Lower leg skin (tissue), 4 donors: Measurements from ENCODE around the gene ZNF709. TPM values are rescaled to one million over a fixed set of nuclear protein-coding genes. Genes with fewer than 3 reads are reported as not detected.
A peak's percentile ranks its signal among the peaks of the same experiment; 100 is the strongest.
"Not testable (repeated sequence)": the region's sequence is repeated elsewhere in the genome, so short reads cannot be mapped to it uniquely, and the experiment has no call there.

Experiments
- DNase-seq, 2 donors: peaks; one replicate each; pipeline ENCODE4 v3.0.0-alpha.2; 2019; ENCODE audit warnings: low spot score in 2 of 2
- H3K4me3 ChIP-seq: fragments of 200-600 bp; sonication (generic); 2 replicates; pipeline ENCODE4 v1.5.1; 2017; ENCODE audit warnings: mild to moderate bottlenecking, low read depth; ENCODE audit not compliant: poor library complexity, severe bottlenecking
- CTCF ChIP-seq, 3 donors: fragments of 450-650 bp; IDR thresholded peaks; one replicate each; pipeline ENCODE4 v1.5.1; 2016; ENCODE audit warnings: antibody characterized with exemption in 3 of 3, mild to moderate bottlenecking in 3 of 3, moderate library complexity in 2 of 3
- POLR2A ChIP-seq, 2 donors: fragments of 450-650 bp; IDR thresholded peaks; one replicate each; pipeline ENCODE4 v1.6.1; 2016 to 2017; ENCODE audit warnings: antibody characterized with exemption in 2 of 2, mild to moderate bottlenecking in 1 of 2, moderate library complexity in 1 of 2
- WGBS, 2 donors: methylation state at CpG; one replicate each; pipeline ENCODE4 v1.1.5; 2018; 5-methylcytosine and 5-hydroxymethylcytosine counted together
- intact Hi-C: fragments of 100-400 bp; cut with DNase I; formaldehyde crosslinking; loops from one replicate; pipeline ENCODE4 v1.15.0; 2023; ENCODE audit warnings: low total_unique reads
- total RNA-seq, 4 donors: library from RNA; depleted of rRNA; stranded (reverse); fragments of >200 nt; gene quantifications; one replicate each; pipeline ENCODE4 v1.1.0, GENCODE V29; 2016

Gene ZNF709
- total RNA-seq, 4 donors from 2014 or later, result 1.7 to 3.1 (median 2.8) TPM

DNA sequence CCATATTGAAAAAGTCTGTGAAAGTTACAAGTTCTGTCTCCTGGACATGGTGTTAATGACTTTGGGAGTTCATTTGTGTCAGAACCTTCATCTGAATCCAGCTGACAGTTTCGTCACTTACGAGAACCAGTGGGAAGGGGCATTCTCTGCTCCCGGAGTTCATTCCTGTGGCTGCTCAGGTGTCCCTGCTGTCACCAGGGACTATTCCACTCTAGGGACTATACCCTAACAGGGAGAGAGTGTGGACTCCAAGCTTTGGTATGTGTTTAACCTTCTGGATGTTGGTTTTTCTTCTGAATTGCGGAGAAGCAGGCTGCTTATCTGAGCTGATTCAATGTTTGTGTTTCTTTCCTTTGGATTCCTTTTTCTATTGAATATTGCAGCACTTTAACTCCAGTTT lies 12.4 kb upstream of the ZNF709 start:
- intact Hi-C loops, result no loop called here
- no peak for TF ChIP-seq CTCF (IDR thresholded peaks at IDR 0.05)
- TF ChIP-seq POLR2A (IDR thresholded peaks at IDR 0.05), result no peak
- 94 to 97% methylated on average over 4 of the region's 4 CpGs for WGBS, 2 donors
- peak in 1 of 2 donors; percentile 54 for DNase-seq
- H3K4me3 ChIP-seq, result no peak overlapping the region

- 85 to 88% methylated on average over 6 of the region's 6 CpGs for whole genome bisulfite sequencing, 2 donors
- intact Hi-C loops, result no loop called here
- DNase-seq, result peak in 1 of 2 donors; percentile 43
- no peak for TF ChIP-seq POLR2A (IDR thresholded peaks at IDR 0.05)
- TF ChIP-seq CTCF (IDR thresholded peaks at IDR 0.05), result no peak
- H3K4me3 ChIP-seq, result no peak overlapping the region
Observed at GRCh38 chr19:12496480-12496879, 11.9 kb upstream of the ZNF709 start.

- H3K4me3 ChIP-seq, result peak overlapping the region; percentile 44
- DNase-seq, result peak; percentile 95 to 99
- intact Hi-C loops, result no loop called here
- WGBS, 2 donors, result 1 to 3% methylated on average over 39 of the region's 51 CpGs
- TF ChIP-seq POLR2A (IDR thresholded peaks at IDR 0.05), result no peak
- TF ChIP-seq CTCF (IDR thresholded peaks at IDR 0.05), result no peak
Observed at GRCh38 chr19:12495002-12495802, 10.6 kb upstream of the ZNF709 start.

DNA sequence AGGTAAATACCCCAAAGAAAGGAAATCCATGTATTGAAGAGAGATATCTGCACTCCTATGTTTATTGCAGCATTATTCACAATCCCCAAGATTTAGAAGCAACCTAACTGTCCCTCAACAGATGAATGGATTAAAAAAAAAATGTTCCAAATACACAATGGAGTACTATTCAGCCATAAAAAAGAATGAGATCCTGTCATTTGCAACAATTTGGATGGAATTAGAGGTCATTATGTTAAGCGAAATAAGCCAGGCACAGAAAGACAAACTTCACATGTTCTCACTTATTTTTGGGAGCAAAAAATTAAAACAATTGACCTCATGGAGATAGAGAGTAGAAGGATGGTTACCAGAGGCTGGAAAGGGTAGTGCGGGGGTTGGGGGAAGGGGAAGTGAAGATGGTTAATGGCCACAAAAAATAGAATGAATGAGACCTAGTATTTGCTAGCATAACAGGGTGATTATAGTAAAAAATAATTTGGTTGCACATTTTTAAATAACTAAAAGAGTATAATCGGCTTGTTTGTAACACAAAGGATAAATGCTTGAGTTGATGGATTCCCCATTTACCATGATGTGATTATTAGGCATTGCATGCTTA lies 9.7 kb upstream of the ZNF709 start:
- peak in 1 of 2 donors; percentile 15 for DNase-seq
- intact Hi-C loops, result no loop called here
- 94 to 97% methylated on average over 3 of the region's 3 CpGs for WGBS, 2 donors
- H3K4me3 ChIP-seq, result no peak overlapping the region
- TF ChIP-seq CTCF (IDR thresholded peaks at IDR 0.05) (no peak), POLR2A (IDR thresholded peaks at IDR 0.05) (no peak)

GRCh38 chr19:12486265-12486783 lies 1.7 kb upstream of the ZNF709 start:
- H3K4me3 ChIP-seq, DNase-seq, intact Hi-C loops: not testable (repeated sequence)
- WGBS, 2 donors, result 82 to 88% methylated on average over 1 of the region's 1 CpG

GRCh38 chr19:12485571-12485970 lies 955 bp upstream of the ZNF709 start:
- H3K4me3 ChIP-seq, result no peak overlapping the region

More at GRCh38 chr19:12485571-12485970, 955 bp upstream of the ZNF709 start:
- 82 to 83% methylated on average over 3 of the region's 3 CpGs for WGBS, 2 donors
- no peak for TF ChIP-seq CTCF (IDR thresholded peaks at IDR 0.05)
- TF ChIP-seq POLR2A (IDR thresholded peaks at IDR 0.05), result no peak
- intact Hi-C loops, result no loop called here
- DNase-seq, result no peak
